IMR-90 (cell line): ENCODE results near the gene SNRPD2. TPM values are rescaled to one million over a fixed set of nuclear protein-coding genes. Genes with fewer than 3 reads are reported as not detected.

Experiments used
- MAFK ChIP-seq: IDR thresholded peaks from 2 replicates; pipeline ENCODE4 v1.6.1; 2012; ENCODE audit warnings: low read depth, low read length, improper control_type of control experiment
- NFE2L2 ChIP-seq: fragments of 150-350 bp; IDR thresholded peaks from 2 replicates; pipeline ENCODE4 v1.6.1; 2016; ENCODE audit warnings: low read depth, mild to moderate bottlenecking, low read length
- POLR2A ChIP-seq: IDR thresholded peaks from 2 replicates; pipeline ENCODE4 v1.6.1; 2012; ENCODE audit warnings: mild to moderate bottlenecking, low read depth, low read length
- RFX5 ChIP-seq: IDR thresholded peaks from 2 replicates; pipeline ENCODE4 v1.8.0; 2012; ENCODE audit warnings: low read depth, mild to moderate bottlenecking, low read length, moderate library complexity
- SMC3 ChIP-seq: fragments of 150-350 bp; IDR thresholded peaks from 2 replicates; pipeline ENCODE4 v1.6.1; 2016; ENCODE audit warnings: low read depth, mild to moderate bottlenecking, antibody characterized with exemption, low read length, moderate library complexity
- polyA plus RNA-seq, 3 experiments: library from polyadenylated mRNA; depleted of rRNA; stranded (reverse); fragments of >200 nt; gene quantifications; 2 replicates each; pipeline ENCODE4 v1.2.3, GENCODE V29; 2012; ENCODE audit warnings: low replicate concordance in 1 of 3
- total RNA-seq: library from RNA; depleted of rRNA; stranded (reverse); fragments of >200 nt; gene quantifications from 2 replicates; pipeline ENCODE4 v1.2.3, GENCODE V29; 2012

The SNRPD2 gene
- total and polyA plus RNA-seq, 2 of the 4 experiments (the other 2 are of a cell fraction), result 587 to 877 TPM

- TF ChIP-seq SMC3 (no peak), NFE2L2 (no peak), RFX5 (no peak), MAFK (no peak), POLR2A (peak; percentile 65; the same call in 1 of the 2 replicates)
Observed at GRCh38 chr19:45730368-45731288, 38.9 kb upstream of the SNRPD2 start, which contains the start of gene FBXO46 (continued).
